Chondrocyte (in vitro differentiated cells): Measurements from ENCODE around the gene HGS. TPM values are rescaled to one million over a fixed set of nuclear protein-coding genes. Genes with fewer than 3 reads are reported as not detected.

Experiments used
- DNase-seq: peaks from one replicate; pipeline ENCODE4 v3.0.0; 2021; ENCODE audit warnings: mixed read lengths, low spot score
- H3K27ac Mint-ChIP-seq: one replicate; pipeline ENCODE4 v1.8.0; 2021; ENCODE audit warnings: mild to moderate bottlenecking, moderate library complexity, mixed read lengths; ENCODE audit not compliant: unreplicated experiment
- H3K27me3 Mint-ChIP-seq: 2 replicates; pipeline ENCODE4 v1.8.0; 2021; ENCODE audit warnings: low read depth, mixed read lengths
- H3K36me3 Mint-ChIP-seq: 2 replicates; pipeline ENCODE4 v1.8.0; 2021; ENCODE audit warnings: low read depth, mixed read lengths
- H3K4me1 Mint-ChIP-seq: 2 replicates; pipeline ENCODE4 v1.8.0; 2021; ENCODE audit warnings: low read depth, mild to moderate bottlenecking, mixed read lengths
- H3K4me3 Mint-ChIP-seq: one replicate; pipeline ENCODE4 v1.8.0; 2021; ENCODE audit warnings: mild to moderate bottlenecking, moderate library complexity, mixed read lengths; ENCODE audit not compliant: unreplicated experiment
- H3K9me3 Mint-ChIP-seq: 2 replicates; pipeline ENCODE4 v1.8.0; 2021; ENCODE audit warnings: low read depth, mixed read lengths
- total RNA-seq: library from RNA; stranded (reverse); gene quantifications from 3 replicates; pipeline ENCODE4 v1.2.1, GENCODE V29; 2021
- TF ChIP-seq, protein P1 (sequence below): fragments of 200-600 bp; sonication (generic); IDR thresholded peaks from 2 replicates; pipeline ENCODE4 v1.5.0; 2021; ENCODE audit warnings: antibody characterized with exemption, mild to moderate bottlenecking, moderate library complexity

HGS gene
- total RNA-seq, 1 donor from 2014 or later: 87.4 TPM

DNA sequence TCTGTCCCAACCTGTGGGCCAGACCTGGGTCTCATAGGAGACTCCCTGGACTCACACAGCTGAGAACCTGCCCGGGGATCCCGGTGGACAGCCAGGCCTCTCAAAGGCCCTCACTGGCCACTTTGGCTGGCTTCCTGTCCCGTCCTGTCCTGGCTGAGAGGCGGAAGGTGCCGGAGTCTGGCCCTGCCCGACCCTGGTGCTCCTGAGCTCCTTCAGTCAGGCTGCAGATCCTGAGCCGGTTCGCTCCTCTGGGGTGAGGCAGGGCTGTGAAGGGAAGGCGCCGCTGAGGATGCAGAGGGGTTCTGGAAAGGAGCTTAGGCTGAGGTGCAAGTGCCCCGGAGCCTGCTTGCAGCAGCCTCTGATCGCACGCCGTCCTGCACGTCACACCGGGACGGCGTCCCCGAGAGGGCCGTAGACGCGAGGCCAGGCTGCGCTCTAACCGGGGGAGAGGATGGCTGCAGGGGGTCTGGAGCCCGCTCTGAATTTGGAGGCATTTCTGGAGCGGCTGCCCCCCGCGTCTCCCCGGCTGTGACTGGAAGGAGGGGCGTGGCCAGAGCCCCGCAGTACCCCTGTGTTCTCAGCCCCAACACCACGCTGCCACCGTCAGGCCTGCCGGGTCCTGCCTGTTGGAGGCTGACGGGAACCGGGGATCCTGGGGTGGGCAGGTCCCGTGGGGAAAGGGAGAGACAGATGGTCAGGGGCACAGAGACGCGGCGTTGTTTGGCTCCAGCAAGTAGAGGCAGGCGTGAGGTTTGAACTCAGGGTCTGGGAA, 4.1 kb downstream of the HGS start:
- DNase-seq: no peak
- no peak overlapping the region for H3K4me3 Mint-ChIP-seq
- H3K9me3 Mint-ChIP-seq: no peaks in the 10 kb centered on the region
- no peaks in the 10 kb centered on the region for H3K27me3 Mint-ChIP-seq
- peaks cover 18% of the 10 kb centered on the region for H3K4me1 Mint-ChIP-seq
- no peak overlapping the region for H3K27ac Mint-ChIP-seq
- peaks cover 24% of the 10 kb centered on the region for H3K36me3 Mint-ChIP-seq
- TF ChIP-seq, protein P1, sequence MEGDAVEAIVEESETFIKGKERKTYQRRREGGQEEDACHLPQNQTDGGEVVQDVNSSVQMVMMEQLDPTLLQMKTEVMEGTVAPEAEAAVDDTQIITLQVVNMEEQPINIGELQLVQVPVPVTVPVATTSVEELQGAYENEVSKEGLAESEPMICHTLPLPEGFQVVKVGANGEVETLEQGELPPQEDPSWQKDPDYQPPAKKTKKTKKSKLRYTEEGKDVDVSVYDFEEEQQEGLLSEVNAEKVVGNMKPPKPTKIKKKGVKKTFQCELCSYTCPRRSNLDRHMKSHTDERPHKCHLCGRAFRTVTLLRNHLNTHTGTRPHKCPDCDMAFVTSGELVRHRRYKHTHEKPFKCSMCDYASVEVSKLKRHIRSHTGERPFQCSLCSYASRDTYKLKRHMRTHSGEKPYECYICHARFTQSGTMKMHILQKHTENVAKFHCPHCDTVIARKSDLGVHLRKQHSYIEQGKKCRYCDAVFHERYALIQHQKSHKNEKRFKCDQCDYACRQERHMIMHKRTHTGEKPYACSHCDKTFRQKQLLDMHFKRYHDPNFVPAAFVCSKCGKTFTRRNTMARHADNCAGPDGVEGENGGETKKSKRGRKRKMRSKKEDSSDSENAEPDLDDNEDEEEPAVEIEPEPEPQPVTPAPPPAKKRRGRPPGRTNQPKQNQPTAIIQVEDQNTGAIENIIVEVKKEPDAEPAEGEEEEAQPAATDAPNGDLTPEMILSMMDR: no peak

DNA sequence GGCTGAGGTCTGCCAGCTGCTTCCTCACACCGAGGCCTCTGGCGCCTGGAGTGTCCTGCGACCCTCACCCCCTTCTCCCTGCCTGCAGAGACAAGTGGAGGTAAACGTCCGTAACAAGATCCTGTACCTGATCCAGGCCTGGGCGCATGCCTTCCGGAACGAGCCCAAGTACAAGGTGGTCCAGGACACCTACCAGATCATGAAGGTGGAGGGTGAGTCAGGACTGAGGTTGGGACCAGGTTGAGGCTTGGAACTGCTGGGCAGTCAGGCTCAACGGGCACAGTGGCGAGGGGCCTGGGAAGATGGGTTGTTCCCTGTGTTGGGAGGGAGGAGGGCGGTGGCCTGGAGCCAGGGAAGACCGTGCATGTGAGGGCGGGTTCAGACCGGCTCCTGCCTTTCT, 4.8 kb downstream of the HGS start:
- H3K36me3 Mint-ChIP-seq: peaks cover 24% of the 10 kb centered on the region
- H3K27ac Mint-ChIP-seq: no peak overlapping the region
- peaks cover 16% of the 10 kb centered on the region for H3K4me1 Mint-ChIP-seq
- DNase-seq: no peak
- TF ChIP-seq, protein P1: no peak
- no peaks in the 10 kb centered on the region for H3K9me3 Mint-ChIP-seq
- H3K27me3 Mint-ChIP-seq: no peaks in the 10 kb centered on the region
- no peak overlapping the region for H3K4me3 Mint-ChIP-seq

DNA sequence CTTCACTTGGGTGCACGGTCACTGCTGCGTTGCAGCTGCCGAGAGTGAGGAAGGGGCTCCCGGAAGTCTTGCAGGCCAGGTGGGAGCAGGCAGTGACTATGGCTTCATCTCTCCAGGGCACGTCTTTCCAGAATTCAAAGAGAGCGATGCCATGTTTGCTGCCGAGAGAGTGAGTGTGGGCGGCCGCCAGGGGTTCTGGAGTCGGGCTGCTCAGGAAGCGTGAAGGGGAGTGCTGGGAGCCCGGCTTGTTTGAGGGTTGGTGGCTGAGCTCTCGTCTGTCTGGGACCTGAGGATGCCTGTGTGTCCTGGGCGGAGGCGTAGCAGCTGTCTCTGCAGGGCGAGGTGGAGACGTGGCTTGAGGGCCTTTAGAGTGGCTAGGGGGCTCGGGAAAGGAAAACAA, 6.3 kb downstream of the HGS start:
- TF ChIP-seq, protein P1: no peak
- DNase-seq: no peak
- Mint-ChIP-seq H3K4me1 (peaks cover 8% of the 10 kb centered on the region), H3K27me3 (no peaks in the 10 kb centered on the region), H3K36me3 (peaks cover 24% of the 10 kb centered on the region), H3K27ac (no peak overlapping the region), H3K4me3 (no peak overlapping the region), H3K9me3 (no peaks in the 10 kb centered on the region)

DNA sequence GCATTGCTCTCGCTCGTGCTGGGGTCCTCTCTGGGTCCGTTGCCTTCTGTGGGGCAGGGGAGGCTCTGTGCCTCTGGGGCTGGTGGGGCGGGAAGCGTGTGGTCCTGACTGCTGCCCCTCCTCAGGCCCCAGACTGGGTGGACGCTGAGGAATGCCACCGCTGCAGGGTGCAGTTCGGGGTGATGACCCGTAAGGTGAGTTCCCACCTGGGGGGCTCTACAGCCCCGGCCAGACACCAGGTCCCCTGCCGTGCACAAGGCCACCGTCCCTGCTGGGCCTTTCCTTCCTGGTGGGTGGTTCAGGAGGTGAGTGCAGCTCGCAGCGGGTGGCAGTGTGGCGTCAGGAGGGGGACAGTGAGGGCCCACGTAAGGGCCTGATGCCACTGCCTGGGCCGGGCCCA, 6.7 kb downstream of the HGS start:
- peaks cover 24% of the 10 kb centered on the region for H3K36me3 Mint-ChIP-seq
- H3K9me3 Mint-ChIP-seq: no peaks in the 10 kb centered on the region
- H3K4me1 Mint-ChIP-seq: peaks cover 3% of the 10 kb centered on the region
- DNase-seq: no peak
- no peak overlapping the region for H3K27ac Mint-ChIP-seq
- TF ChIP-seq, protein P1: no peak
- H3K27me3 Mint-ChIP-seq: no peaks in the 10 kb centered on the region
- H3K4me3 Mint-ChIP-seq: no peak overlapping the region

DNA sequence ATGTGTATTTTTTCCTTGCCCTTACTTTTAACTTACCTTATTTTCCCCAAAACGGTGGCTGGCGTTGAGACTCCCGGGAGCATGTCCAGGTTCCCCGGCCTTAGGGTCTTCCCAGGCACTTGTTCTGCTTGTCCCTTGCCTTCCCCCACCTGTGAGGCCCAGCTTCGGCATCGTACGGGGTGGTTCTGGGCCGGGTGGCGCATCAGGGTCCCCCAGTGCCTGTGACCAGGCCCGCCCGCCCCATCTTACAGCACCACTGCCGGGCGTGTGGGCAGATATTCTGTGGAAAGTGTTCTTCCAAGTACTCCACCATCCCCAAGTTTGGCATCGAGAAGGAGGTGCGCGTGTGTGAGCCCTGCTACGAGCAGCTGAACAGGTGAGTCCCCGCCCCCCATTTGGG, 7.4 kb downstream of the HGS start:
- no peak overlapping the region for H3K4me3 Mint-ChIP-seq
- DNase-seq: no peak
- TF ChIP-seq, protein P1: no peak
- H3K4me1 Mint-ChIP-seq: no peaks in the 10 kb centered on the region
- H3K36me3 Mint-ChIP-seq: peaks cover 25% of the 10 kb centered on the region
- H3K27ac Mint-ChIP-seq: no peak overlapping the region
- no peaks in the 10 kb centered on the region for H3K27me3 Mint-ChIP-seq
- no peaks in the 10 kb centered on the region for H3K9me3 Mint-ChIP-seq
